Peyer's patch (tissue), 4 donors: ENCODE results near the gene MAG.

Source experiments
- CTCF ChIP-seq, 6 experiments: fragments of 450-650 bp in 4 of 6; fragments of 200-600 bp in 2 of 6; sonication (generic) in 1 of 6; IDR thresholded peaks; one replicate each; pipeline ENCODE4 v1.5.1; 2017 to 2019; ENCODE audit warnings: antibody characterized with exemption in 6 of 6, mild to moderate bottlenecking in 3 of 6, moderate library complexity in 1 of 6
- POLR2A ChIP-seq, 2 donors: fragments of 450-650 bp; IDR thresholded peaks; one replicate each; pipeline ENCODE4 v1.5.1; 2017; ENCODE audit warnings: antibody characterized with exemption in 2 of 2, mild to moderate bottlenecking in 2 of 2, moderate library complexity in 2 of 2

GRCh38 chr19:35307931-35308330 is 16.0 kb downstream of the MAG start:
- TF ChIP-seq CTCF (IDR thresholded peaks at IDR 0.05): no peak
- no peak for TF ChIP-seq POLR2A (IDR thresholded peaks at IDR 0.05)
